Endothelial cell of umbilical vein (primary cell): ENCODE measurements around the gene MEIS3. TPM values are rescaled to one million over a fixed set of nuclear protein-coding genes. Genes with fewer than 3 reads are reported as not detected.

Experiments used
- BruUV-seq: library from RNA; stranded (reverse); fragments of 400-500 nt; replicated peaks from 2 replicates; lab custom pipeline; 2021; lab: Mats Ljungman, UMichigan
- CTCF ChIA-PET: fragments of 300-600, 350-600 bp; sonication (Branson Sonifier 250); formaldehyde crosslinking; loops from one replicate; lab custom pipeline; 2021; ENCODE audit warnings: antibody characterized with exemption, inconsistent platforms; lab: Charles Lee
- POLR2A ChIA-PET: fragments of 300-600, 350-600 bp; sonication (Branson Sonifier 250); formaldehyde crosslinking; loops from one replicate; lab custom pipeline; 2021; ENCODE audit warnings: antibody characterized with exemption, inconsistent platforms; lab: Charles Lee
- DNase-seq: peaks from one replicate; pipeline ENCODE4 v3.0.0-alpha.2; 2011; ENCODE audit warnings: low read depth, low spot score
- FAIRE-seq: peaks from 2 replicates; lab custom pipeline; 2011; peaks lifted over from hg19 to GRCh38; lab: Jason Lieb, UNC
- H2AFZ ChIP-seq: 2 replicates; pipeline ENCODE4 v1.6.0; 2012; ENCODE audit warnings: low read depth, low read length, control low read depth, inconsistent platforms
- H3K27ac ChIP-seq: 2 replicates; pipeline ENCODE4 v1.5.1; 2011; ENCODE audit warnings: low read depth, mild to moderate bottlenecking, control low read depth, low read length, moderate library complexity; ENCODE audit not compliant: insufficient read depth
- H3K27me3 ChIP-seq, 2 experiments: 2 replicates each; pipeline versions ENCODE4 v1.6.0 to v1.6.1; 2011; ENCODE audit warnings: low read length in 2 of 2, mixed read lengths in 1 of 2; ENCODE audit not compliant: control insufficient read depth in 2 of 2, insufficient read depth in 2 of 2
- H3K36me3 ChIP-seq, 2 experiments: 2 replicates in 1 of 2; 3 replicates in 1 of 2; pipeline ENCODE4 v1.5.1; 2011; ENCODE audit warnings: low read length in 2 of 2, mild to moderate bottlenecking in 1 of 2, moderate library complexity in 1 of 2; ENCODE audit not compliant: control insufficient read depth in 2 of 2, insufficient read depth in 2 of 2; ENCODE audit errors: extremely low read depth in 1 of 2
- H3K4me1 ChIP-seq: 3 replicates; pipeline ENCODE4 v1.5.1; 2011; ENCODE audit warnings: mild to moderate bottlenecking, low read length; ENCODE audit not compliant: control insufficient read depth, insufficient read depth; ENCODE audit errors: extremely low read depth
- H3K4me2 ChIP-seq: 2 replicates; pipeline ENCODE4 v1.6.1; 2011; ENCODE audit warnings: low read length, control low read depth, mixed read lengths; ENCODE audit not compliant: insufficient read depth
- H3K4me3 ChIP-seq, 3 experiments: fragments of 200-600 bp in 1 of 3; sonication (generic), shearing (Covaris generic) in 1 of 3; replicated peaks in 1 of 3; 2 replicates each; pipeline ENCODE4 v1.5.1; 2011 to 2016; ENCODE audit warnings: control low read depth in 3 of 3, low read length in 3 of 3, mild to moderate bottlenecking in 2 of 3, inconsistent platforms in 1 of 3, low read depth in 1 of 3, moderate library complexity in 1 of 3; ENCODE audit not compliant: insufficient read depth in 1 of 3
- H3K79me2 ChIP-seq: 2 replicates; pipeline ENCODE4 v1.6.0; 2012; ENCODE audit warnings: low read length, inconsistent platforms; ENCODE audit not compliant: control insufficient read depth, insufficient read depth
- H3K9ac ChIP-seq: replicated peaks from 2 replicates; pipeline ENCODE3; 2011; ENCODE audit warnings: low read length, control low read depth; ENCODE audit not compliant: insufficient read depth; ENCODE audit errors: extremely low read depth
- H3K9me1 ChIP-seq: replicated peaks from 3 replicates; pipeline ENCODE4 v1.6.0; 2011; ENCODE audit warnings: mild to moderate bottlenecking, low read length; ENCODE audit not compliant: control insufficient read depth, insufficient read depth; ENCODE audit errors: extremely low read depth
- H3K9me3 ChIP-seq: replicated peaks from 2 replicates; pipeline ENCODE4 v1.5.1; 2012; ENCODE audit warnings: low read length, inconsistent platforms; ENCODE audit not compliant: control insufficient read depth, insufficient read depth
- H4K20me1 ChIP-seq: replicated peaks from 2 replicates; pipeline ENCODE3; 2011; ENCODE audit warnings: mild to moderate bottlenecking, low read length; ENCODE audit not compliant: control insufficient read depth, insufficient read depth; ENCODE audit errors: extremely low read depth
- EZH2 ChIP-seq: IDR thresholded peaks from 2 replicates; pipeline ENCODE4 v1.6.1; 2012; ENCODE audit warnings: borderline replicate concordance, low read depth, mild to moderate bottlenecking, moderate library complexity, low read length, inconsistent platforms; ENCODE audit not compliant: severe bottlenecking
- FOS ChIP-seq: IDR thresholded peaks from 2 replicates; pipeline ENCODE4 v1.6.1; 2011; ENCODE audit warnings: mild to moderate bottlenecking, low read length, moderate library complexity, borderline replicate concordance; ENCODE audit not compliant: insufficient read depth
- GATA2 ChIP-seq: IDR thresholded peaks from 2 replicates; pipeline ENCODE4 v1.7.0; 2011; ENCODE audit warnings: low read depth, mild to moderate bottlenecking, moderate library complexity, mixed read lengths, low read length; ENCODE audit not compliant: insufficient read length, insufficient read depth
- JUN ChIP-seq: IDR thresholded peaks from 2 replicates; pipeline ENCODE4 v1.6.1; 2011; ENCODE audit warnings: borderline replicate concordance, low read depth; ENCODE audit not compliant: insufficient read length, insufficient read depth
- MYC ChIP-seq: IDR thresholded peaks from one replicate; pipeline ENCODE4 v1.6.1; 2011; ENCODE audit warnings: mild to moderate bottlenecking, low read depth, low read length
- POLR2A ChIP-seq: IDR thresholded peaks from 2 replicates; pipeline ENCODE4 v1.6.1; 2012; ENCODE audit warnings: low read depth, mild to moderate bottlenecking, control low read depth, low read length
- POLR2AphosphoS5 ChIP-seq: IDR thresholded peaks from 2 replicates; pipeline ENCODE4 v1.6.1; 2012; ENCODE audit warnings: low read depth, mild to moderate bottlenecking, control low read depth, low read length, moderate library complexity; ENCODE audit not compliant: insufficient read depth
- dilution Hi-C: fragments of 300-500 bp; cut with MboI; formaldehyde crosslinking; loops from one replicate; pipeline ENCODE4 v1.15.0; 2019; ENCODE audit warnings: low sequenced_read_pairs; ENCODE audit not compliant: extremely low pct_ligation_motif_present
- intact Hi-C: fragments of 100-400 bp; cut with micrococcal nuclease; formaldehyde crosslinking; loops from one replicate; pipeline ENCODE4 v1.10.0; 2022
- polyA plus RNA-seq, 4 experiments: library from polyadenylated mRNA; depleted of rRNA in 3 of 4; stranded (reverse) in 3 of 4; unstranded in 1 of 4; fragments of >200 nt; gene quantifications; 2 replicates each; pipeline versions ENCODE4 v1.2.1 to v1.2.3, GENCODE V29; 2011 to 2012; ENCODE audit warnings: missing spikeins in 1 of 4
- total RNA-seq: library from RNA; stranded (reverse); gene quantifications from 2 replicates; pipeline ENCODE4 v1.2.3, GENCODE V29; 2021
- TF ChIP-seq, protein P1 (sequence below): IDR thresholded peaks from 2 replicates; pipeline ENCODE4 v1.6.1; 2011; ENCODE audit not compliant: insufficient read depth, insufficient read length
- TF ChIP-seq, protein P2 (sequence below), 2 donors: IDR thresholded peaks; 1 replicate in 1 of 2; 2 replicates in 1 of 2; pipeline ENCODE4 v1.5.1; 2011; ENCODE audit warnings: low read length in 2 of 2, mild to moderate bottlenecking in 2 of 2, moderate library complexity in 2 of 2, control low read depth in 1 of 2, inconsistent platforms in 1 of 2, low read depth in 1 of 2; ENCODE audit not compliant: insufficient read depth in 1 of 2; ENCODE audit errors: extremely low read depth in 1 of 2

Gene MEIS3
- total and polyA plus RNA-seq, 2 donors (not counting 3 experiments of a cell fraction or from before 2014, with no cell fraction given): 0.42 TPM; not detected in 1

DNA sequence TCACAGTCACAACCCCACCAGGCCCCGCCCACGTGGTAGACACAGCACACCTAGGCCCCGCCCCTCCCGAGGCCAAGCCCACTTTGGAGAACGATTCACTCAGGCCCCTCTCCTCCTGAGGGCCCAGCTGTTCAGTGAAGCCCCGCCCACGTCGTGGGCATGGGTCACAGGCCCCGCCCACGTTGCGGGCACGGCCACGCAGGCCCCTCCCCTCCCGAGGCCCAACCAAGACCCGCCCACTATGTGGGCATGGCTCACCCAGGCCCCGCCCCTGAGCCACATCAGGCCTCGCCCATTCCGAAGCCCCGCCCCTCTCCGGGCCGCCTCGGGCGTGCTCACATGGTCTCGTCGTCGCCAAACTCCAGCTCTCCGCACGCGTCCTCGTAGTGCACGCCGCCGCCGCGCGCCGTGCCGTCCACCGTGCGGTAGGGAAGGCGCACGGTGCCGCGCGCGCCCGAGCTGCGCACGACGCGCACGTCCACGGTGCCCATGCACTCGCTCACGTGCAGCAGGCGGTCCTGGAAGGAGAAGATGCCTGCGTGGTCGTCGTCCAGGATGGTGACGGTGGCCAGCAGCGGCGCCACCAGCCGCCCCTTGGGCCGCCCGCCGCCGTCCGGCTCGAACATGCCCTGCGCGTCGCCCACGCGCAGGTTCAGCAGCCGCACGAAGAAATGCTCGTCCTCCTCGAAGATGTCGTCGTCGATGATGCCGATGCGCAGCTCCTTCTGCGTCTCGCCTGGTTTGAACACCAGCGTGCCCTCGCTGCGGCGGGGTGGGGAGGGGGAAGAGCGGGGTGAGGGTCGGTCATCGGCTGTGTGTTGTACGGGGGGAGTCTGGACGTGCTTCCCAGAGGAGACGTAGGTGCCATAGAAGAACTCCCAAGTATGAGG lies 28.4 kb upstream of the MEIS3 start:
- DNase-seq: peak; percentile 44
- intact Hi-C loops: no loop called here
- no peak overlapping the region for H3K4me3 ChIP-seq

DNA sequence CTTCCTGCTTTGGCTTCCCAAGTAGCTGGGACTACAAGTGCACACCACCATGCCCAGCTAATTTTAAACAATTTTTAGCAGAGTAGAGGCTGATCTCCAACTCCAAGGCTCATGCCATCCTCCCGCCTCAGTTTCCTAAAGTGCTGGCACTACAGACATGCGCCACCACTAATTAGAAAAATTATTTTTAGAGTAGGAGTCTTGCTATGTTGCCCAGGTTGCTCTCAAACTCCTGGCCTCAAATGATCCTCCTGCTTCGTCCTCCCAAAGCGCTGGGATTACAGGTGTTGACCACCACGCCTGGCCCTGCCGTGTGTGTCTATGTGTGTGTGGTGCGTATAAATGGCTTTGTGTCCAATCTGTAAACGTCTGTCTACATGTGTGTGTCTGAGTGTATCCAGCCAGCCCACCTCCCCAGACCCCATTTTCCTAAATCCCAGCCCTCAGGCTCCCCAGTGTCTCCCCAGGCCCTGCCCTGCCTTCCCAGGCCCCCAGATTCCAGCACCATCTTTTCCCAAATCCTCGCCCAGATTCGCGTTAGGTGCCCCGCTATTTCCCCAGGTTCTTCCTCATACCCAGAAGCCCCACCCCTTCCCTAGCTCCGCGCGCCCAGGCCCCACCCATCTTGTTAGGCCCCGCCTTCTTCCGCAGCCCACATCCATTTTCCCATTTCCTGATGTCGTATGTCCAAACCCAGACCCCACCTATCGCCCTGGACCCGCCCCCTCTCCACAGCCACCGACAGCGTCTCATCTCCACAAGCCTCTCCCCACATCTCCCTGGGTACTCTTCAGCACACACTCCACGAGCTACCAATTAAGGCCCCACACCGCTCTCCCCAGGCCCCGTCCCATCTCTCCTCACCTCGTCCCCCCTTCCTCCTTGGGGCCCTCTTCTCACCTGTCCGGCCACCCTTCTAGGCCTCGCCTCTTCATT lies 27.5 kb upstream of the MEIS3 start:
- H3K27ac ChIP-seq: no peak overlapping the region
- peak; percentile 21 for FAIRE-seq
- intact Hi-C loops (no loop called here), dilution Hi-C loops (no loop called here)
- DNase-seq: no peak
- ChIA-PET POLR2A (no interaction called here), CTCF (interaction anchor here (1.1 to 2.5 kb wide), 3 partner anchors 10 to 266 kb away, joined by 3 to 10 read pairs (median 4); partner anchors contain the start of gene EHD2)
- no TSS peak for BruUV-seq
- H4K20me1 ChIP-seq: no peaks in the 10 kb centered on the region
- TF ChIP-seq JUN (no peak), POLR2AphosphoS5 (no peak), GATA2 (no peak), POLR2A (no peak), EZH2 (no peak), MYC (no peak), FOS (no peak)
- TF ChIP-seq, protein P1, sequence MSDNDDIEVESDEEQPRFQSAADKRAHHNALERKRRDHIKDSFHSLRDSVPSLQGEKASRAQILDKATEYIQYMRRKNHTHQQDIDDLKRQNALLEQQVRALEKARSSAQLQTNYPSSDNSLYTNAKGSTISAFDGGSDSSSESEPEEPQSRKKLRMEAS: no peak
- TF ChIP-seq, protein P2, sequence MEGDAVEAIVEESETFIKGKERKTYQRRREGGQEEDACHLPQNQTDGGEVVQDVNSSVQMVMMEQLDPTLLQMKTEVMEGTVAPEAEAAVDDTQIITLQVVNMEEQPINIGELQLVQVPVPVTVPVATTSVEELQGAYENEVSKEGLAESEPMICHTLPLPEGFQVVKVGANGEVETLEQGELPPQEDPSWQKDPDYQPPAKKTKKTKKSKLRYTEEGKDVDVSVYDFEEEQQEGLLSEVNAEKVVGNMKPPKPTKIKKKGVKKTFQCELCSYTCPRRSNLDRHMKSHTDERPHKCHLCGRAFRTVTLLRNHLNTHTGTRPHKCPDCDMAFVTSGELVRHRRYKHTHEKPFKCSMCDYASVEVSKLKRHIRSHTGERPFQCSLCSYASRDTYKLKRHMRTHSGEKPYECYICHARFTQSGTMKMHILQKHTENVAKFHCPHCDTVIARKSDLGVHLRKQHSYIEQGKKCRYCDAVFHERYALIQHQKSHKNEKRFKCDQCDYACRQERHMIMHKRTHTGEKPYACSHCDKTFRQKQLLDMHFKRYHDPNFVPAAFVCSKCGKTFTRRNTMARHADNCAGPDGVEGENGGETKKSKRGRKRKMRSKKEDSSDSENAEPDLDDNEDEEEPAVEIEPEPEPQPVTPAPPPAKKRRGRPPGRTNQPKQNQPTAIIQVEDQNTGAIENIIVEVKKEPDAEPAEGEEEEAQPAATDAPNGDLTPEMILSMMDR (IDR thresholded peaks at IDR 0.05; ENCODE audit: extremely low read depth in 1 of 2, insufficient read depth in 1 of 2, low read depth in 1 of 2, low read length in 2 of 2): no peak
- no peaks in the 10 kb centered on the region for H3K4me1 ChIP-seq
- no peak overlapping the region for H2AFZ ChIP-seq
- no peak overlapping the region for H3K4me2 ChIP-seq
- H3K79me2 ChIP-seq: no peaks in the 10 kb centered on the region
- no peaks in the 10 kb centered on the region for H3K9me1 ChIP-seq
- H3K9me3 ChIP-seq: no peaks in the 10 kb centered on the region
- no peaks in the 10 kb centered on the region for H3K36me3 ChIP-seq
- H3K9ac ChIP-seq: no peak overlapping the region
- peaks cover 27 to 32% of the 10 kb centered on the region in 2 experiments for H3K27me3 ChIP-seq
- H3K4me3 ChIP-seq: no peak overlapping the region

More for the DNA sequence above, 28.4 kb upstream of the MEIS3 start:
- no peaks in the 10 kb centered on the region for H3K4me1 ChIP-seq
- H3K9me1 ChIP-seq: no peaks in the 10 kb centered on the region
- ChIA-PET CTCF (interaction anchor here (0.6 to 1.2 kb wide), 2 partner anchors 11 to 266 kb away, joined by 3 to 5 read pairs; partner anchors contain the start of gene EHD2), POLR2A (no interaction called here)
- no peaks in the 10 kb centered on the region for H3K9me3 ChIP-seq
- BruUV-seq: no TSS peak
- peaks cover 27 to 32% of the 10 kb centered on the region in 2 experiments for H3K27me3 ChIP-seq
- peak; percentile 18 for FAIRE-seq
- no peak overlapping the region for H3K27ac ChIP-seq
- dilution Hi-C loops: no loop called here
- H3K36me3 ChIP-seq: no peaks in the 10 kb centered on the region
- no peaks in the 10 kb centered on the region for H4K20me1 ChIP-seq
- H2AFZ ChIP-seq: no peak overlapping the region
- H3K9ac ChIP-seq: no peak overlapping the region
- TF ChIP-seq POLR2A (no peak), EZH2 (peak; percentile 57), FOS (no peak)
- TF ChIP-seq, protein P1: peak; percentile 38
- no peak overlapping the region for H3K4me2 ChIP-seq
- no peaks in the 10 kb centered on the region for H3K79me2 ChIP-seq
